Hepatocyte (in vitro differentiated cells): Measurements from ENCODE around the gene ANKFN1. TPM values are rescaled to one million over a fixed set of nuclear protein-coding genes. Genes with fewer than 3 reads are reported as not detected.

ENCODE experiments used
- DNase-seq: peaks from one replicate; pipeline ENCODE4 v3.0.0-alpha.2; 2016; ENCODE audit warnings: low spot score
- H2AFZ ChIP-seq: fragments of 200-600 bp; sonication (generic); 2 replicates; pipeline ENCODE4 v1.6.0; 2016; ENCODE audit warnings: antibody characterized with exemption, mild to moderate bottlenecking
- H3K27ac ChIP-seq: fragments of 200-600 bp; sonication (generic); 2 replicates; pipeline ENCODE4 v1.5.1; 2016; ENCODE audit warnings: mild to moderate bottlenecking
- H3K27me3 ChIP-seq: fragments of 200-600 bp; sonication (generic); 2 replicates; pipeline ENCODE4 v1.6.1; 2016
- H3K36me3 ChIP-seq: fragments of 200-600 bp; sonication (generic); replicated peaks from 2 replicates; pipeline ENCODE4 v1.5.1; 2016; ENCODE audit warnings: low read depth; ENCODE audit not compliant: insufficient read depth
- H3K4me1 ChIP-seq: fragments of 200-600 bp; sonication (generic); 2 replicates; pipeline ENCODE4 v1.5.1; 2016; ENCODE audit warnings: mild to moderate bottlenecking, moderate library complexity; ENCODE audit not compliant: insufficient read depth
- H3K4me2 ChIP-seq: fragments of 200-600 bp; sonication (generic); 2 replicates; pipeline ENCODE4 v1.6.0; 2016
- H3K4me3 ChIP-seq: fragments of 200-600 bp; sonication (generic); 2 replicates; pipeline ENCODE4 v1.5.1; 2016; ENCODE audit warnings: mild to moderate bottlenecking
- H3K79me2 ChIP-seq: fragments of 200-600 bp; sonication (generic); 2 replicates; pipeline ENCODE4 v1.6.0; 2017; ENCODE audit warnings: mild to moderate bottlenecking
- H3K9me2 ChIP-seq: fragments of 200-600 bp; sonication (generic); replicated peaks from 2 replicates; pipeline ENCODE4 v1.6.0; 2017; ENCODE audit warnings: mild to moderate bottlenecking; ENCODE audit not compliant: insufficient read depth
- H3K9me3 ChIP-seq: fragments of 200-600 bp; sonication (generic); 2 replicates; pipeline ENCODE4 v1.5.1; 2016; ENCODE audit warnings: low read depth, mild to moderate bottlenecking
- H4K20me1 ChIP-seq: fragments of 200-600 bp; sonication (generic); 2 replicates; pipeline ENCODE4 v1.6.0; 2016; ENCODE audit warnings: mild to moderate bottlenecking; ENCODE audit not compliant: insufficient read depth, poor library complexity, severe bottlenecking
- EZH2 ChIP-seq: fragments of 200-600 bp; sonication (generic); IDR thresholded peaks from 2 replicates; pipeline ENCODE4 v1.6.1; 2016; ENCODE audit warnings: antibody characterized with exemption, mild to moderate bottlenecking, borderline replicate concordance
- EZH2phosphoT487 ChIP-seq: fragments of 200-600 bp; sonication (generic); IDR thresholded peaks from one replicate; pipeline ENCODE4 v1.6.1; 2018; ENCODE audit warnings: antibody characterized with exemption, mild to moderate bottlenecking, low read depth, moderate library complexity; ENCODE audit not compliant: unreplicated experiment, severe bottlenecking
- WGBS: methylation state at CpG from one replicate; pipeline ENCODE4 v1.1.6; 2016; ENCODE audit warnings: low lambda C conversion rate; ENCODE audit errors: missing lambda C conversion rate; 5-methylcytosine and 5-hydroxymethylcytosine counted together
- polyA plus RNA-seq: library from polyadenylated mRNA; unstranded; fragments of >200 nt; fragmentation: Nextera tagmentation; extraction: Ambion mirVana; gene quantifications from 2 replicates; pipeline ENCODE4 v1.2.1, GENCODE V29; 2016
- total RNA-seq: library from RNA; depleted of rRNA; stranded (reverse); fragments of >200 nt; gene quantifications from 2 replicates; pipeline ENCODE4 v1.2.3, GENCODE V29; 2014
- TF ChIP-seq, protein P1 (sequence below): fragments of 200-600 bp; sonication (generic); IDR thresholded peaks from 2 replicates; pipeline ENCODE4 v1.5.1; 2016; ENCODE audit warnings: antibody characterized with exemption, mild to moderate bottlenecking; ENCODE audit not compliant: poor library complexity

The ANKFN1 gene
- total and polyA plus RNA-seq, 2 experiments from 2014 or later = 0.10 to 1.2 TPM

DNA sequence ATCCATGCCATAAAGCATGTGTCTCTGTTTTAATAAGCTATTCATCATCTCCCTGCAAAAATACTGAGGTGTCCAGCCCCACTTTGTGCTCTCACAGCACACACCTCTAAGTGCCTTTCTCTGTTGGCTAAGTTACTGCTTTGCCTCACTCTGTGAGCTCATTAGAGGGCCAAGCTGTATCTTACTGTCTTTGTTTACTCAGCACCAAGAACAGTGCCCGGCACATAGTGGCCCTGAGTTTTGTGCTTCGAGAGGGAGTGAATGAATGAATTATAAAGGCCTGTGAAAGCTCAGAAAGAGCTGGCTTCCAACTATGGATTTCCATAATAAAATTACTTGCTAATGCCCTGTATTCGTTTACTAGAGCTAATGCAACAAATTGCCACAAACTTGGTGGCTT, 390.0 kb downstream of the ANKFN1 start:
- Histone ChIP-seq H3K4me2 (no peak overlapping the region), H3K9me3 (no peaks in the 10 kb centered on the region), H3K4me3 (no peak overlapping the region), H3K4me1 (no peaks in the 10 kb centered on the region), H2AFZ (no peak overlapping the region), H3K27me3 (no peaks in the 10 kb centered on the region), H4K20me1 (no peaks in the 10 kb centered on the region), H3K36me3 (no peaks in the 10 kb centered on the region), H3K27ac (no peak overlapping the region), H3K9me2 (no peaks in the 10 kb centered on the region), H3K79me2 (no peaks in the 10 kb centered on the region)
- no peak for DNase-seq
- WGBS = 31% methylated on average over 3 of the region's 3 CpGs
- TF ChIP-seq, protein P1, sequence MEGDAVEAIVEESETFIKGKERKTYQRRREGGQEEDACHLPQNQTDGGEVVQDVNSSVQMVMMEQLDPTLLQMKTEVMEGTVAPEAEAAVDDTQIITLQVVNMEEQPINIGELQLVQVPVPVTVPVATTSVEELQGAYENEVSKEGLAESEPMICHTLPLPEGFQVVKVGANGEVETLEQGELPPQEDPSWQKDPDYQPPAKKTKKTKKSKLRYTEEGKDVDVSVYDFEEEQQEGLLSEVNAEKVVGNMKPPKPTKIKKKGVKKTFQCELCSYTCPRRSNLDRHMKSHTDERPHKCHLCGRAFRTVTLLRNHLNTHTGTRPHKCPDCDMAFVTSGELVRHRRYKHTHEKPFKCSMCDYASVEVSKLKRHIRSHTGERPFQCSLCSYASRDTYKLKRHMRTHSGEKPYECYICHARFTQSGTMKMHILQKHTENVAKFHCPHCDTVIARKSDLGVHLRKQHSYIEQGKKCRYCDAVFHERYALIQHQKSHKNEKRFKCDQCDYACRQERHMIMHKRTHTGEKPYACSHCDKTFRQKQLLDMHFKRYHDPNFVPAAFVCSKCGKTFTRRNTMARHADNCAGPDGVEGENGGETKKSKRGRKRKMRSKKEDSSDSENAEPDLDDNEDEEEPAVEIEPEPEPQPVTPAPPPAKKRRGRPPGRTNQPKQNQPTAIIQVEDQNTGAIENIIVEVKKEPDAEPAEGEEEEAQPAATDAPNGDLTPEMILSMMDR = no peak
- no peak for TF ChIP-seq EZH2
- no peak for TF ChIP-seq EZH2phosphoT487

DNA sequence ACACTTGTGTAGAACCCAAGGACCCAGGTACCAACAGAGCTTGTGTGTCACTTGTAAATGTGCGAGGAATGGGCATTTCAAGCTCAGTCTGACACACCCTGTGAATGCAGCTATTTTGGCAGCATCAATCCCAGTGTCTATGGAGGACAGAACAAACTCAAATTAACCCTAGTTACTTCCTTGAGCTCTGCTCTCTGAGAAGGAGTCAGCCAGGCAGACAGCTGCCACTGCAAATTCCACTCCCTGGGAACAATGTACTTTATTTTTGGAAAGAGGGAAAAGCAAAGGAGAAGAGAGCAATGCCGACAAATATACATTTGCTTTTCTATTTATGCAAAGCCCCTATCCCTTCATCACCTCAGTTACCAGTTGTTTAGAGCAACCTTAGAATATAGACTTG, 391.8 kb downstream of the ANKFN1 start:
- 75% methylated on average over 2 of the region's 2 CpGs for WGBS
- H3K4me2 ChIP-seq = no peak overlapping the region
- no peak overlapping the region for H2AFZ ChIP-seq

DNA sequence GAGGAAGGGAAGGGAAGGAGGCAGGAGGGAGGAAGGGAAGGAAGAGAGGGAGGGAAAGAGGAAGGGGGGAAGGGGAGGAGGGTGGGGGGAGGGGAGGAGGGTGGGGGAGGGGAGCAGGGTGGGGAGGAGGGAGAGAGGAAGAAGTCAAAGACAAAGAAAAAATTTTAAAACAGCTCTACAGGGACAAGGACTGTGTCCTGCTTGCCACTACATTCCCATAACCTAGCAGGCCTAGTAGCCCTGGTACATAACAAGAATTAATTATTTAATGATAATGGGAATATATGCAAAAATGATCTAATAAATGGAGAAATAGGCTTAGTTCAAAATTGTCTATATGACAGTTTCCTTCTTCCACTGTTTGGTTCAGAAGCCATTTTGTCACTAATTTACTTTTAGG, 392.7 kb downstream of the ANKFN1 start:
- H3K79me2 ChIP-seq = no peaks in the 10 kb centered on the region
- no peak overlapping the region for H3K27ac ChIP-seq
- H3K4me2 ChIP-seq = no peak overlapping the region
- no peaks in the 10 kb centered on the region for H3K9me2 ChIP-seq
- H2AFZ ChIP-seq = no peak overlapping the region
- no peak for DNase-seq
- H3K36me3 ChIP-seq = no peaks in the 10 kb centered on the region
- no peaks in the 10 kb centered on the region for H3K27me3 ChIP-seq
- H4K20me1 ChIP-seq = no peaks in the 10 kb centered on the region
- H3K4me3 ChIP-seq = no peak overlapping the region
- H3K4me1 ChIP-seq = no peaks in the 10 kb centered on the region
- TF ChIP-seq EZH2phosphoT487 = no peak
- no peak for TF ChIP-seq EZH2
- TF ChIP-seq, protein P1 = no peak
- no peaks in the 10 kb centered on the region for H3K9me3 ChIP-seq

More for the DNA sequence above, 391.8 kb downstream of the ANKFN1 start:
- H3K27me3 ChIP-seq = no peaks in the 10 kb centered on the region
- H3K27ac ChIP-seq = no peak overlapping the region
- no peak for DNase-seq
- no peaks in the 10 kb centered on the region for H3K4me1 ChIP-seq
- no peaks in the 10 kb centered on the region for H3K9me2 ChIP-seq
- no peaks in the 10 kb centered on the region for H4K20me1 ChIP-seq
- H3K4me3 ChIP-seq = no peak overlapping the region
- no peaks in the 10 kb centered on the region for H3K36me3 ChIP-seq
- TF ChIP-seq, protein P1 = no peak
- TF ChIP-seq EZH2 (no peak), EZH2phosphoT487 (no peak)
- H3K9me3 ChIP-seq = no peaks in the 10 kb centered on the region
- H3K79me2 ChIP-seq = no peaks in the 10 kb centered on the region

DNA sequence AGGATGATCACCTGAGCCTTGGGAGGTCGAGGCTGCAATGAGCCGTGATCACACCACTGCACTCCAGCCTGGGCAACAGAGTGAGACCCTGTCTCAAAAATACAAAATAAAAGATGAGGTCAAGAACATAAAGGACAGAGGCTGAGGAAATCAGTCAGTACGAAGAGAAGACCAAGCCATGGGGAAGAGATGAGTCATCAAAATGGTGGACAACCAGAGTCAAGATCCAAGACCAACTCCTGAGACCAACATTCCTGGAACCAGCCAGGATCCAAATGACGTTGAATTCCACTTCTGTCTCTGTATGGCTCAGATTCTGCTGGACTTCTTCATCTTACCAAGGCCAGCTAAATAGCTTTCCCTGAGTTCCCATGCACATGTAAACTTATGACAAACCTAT, 395.4 kb downstream of the ANKFN1 start:
- Histone ChIP-seq H3K9me3 (no peaks in the 10 kb centered on the region), H3K79me2 (no peaks in the 10 kb centered on the region), H3K4me2 (no peak overlapping the region), H4K20me1 (no peaks in the 10 kb centered on the region), H3K27me3 (no peaks in the 10 kb centered on the region), H3K4me1 (no peaks in the 10 kb centered on the region), H3K4me3 (no peak overlapping the region), H3K27ac (no peak overlapping the region), H2AFZ (no peak overlapping the region), H3K9me2 (no peaks in the 10 kb centered on the region), H3K36me3 (no peaks in the 10 kb centered on the region)
- TF ChIP-seq, protein P1 = no peak
- TF ChIP-seq EZH2 (no peak), EZH2phosphoT487 (no peak)
- no peak for DNase-seq
- WGBS = 93% methylated on average over 4 of the region's 4 CpGs
